ENCODE results near the gene KLHL22.
A peak's percentile ranks its signal among the peaks of the same experiment; 100 is the strongest.

KLHL22 gene

GRCh38 chr22:20525048-20525447, 29.5 kb upstream of the KLHL22 start:
- Histone ChIP-seq H3F3A (ENCODE audit: low read depth) (no peaks in the 10 kb centered on the region), H3K9ac (ENCODE audit: low read depth, low read length, poor library complexity, severe bottlenecking) (no peak overlapping the region), H3K4me2 (ENCODE audit: low read depth, low read length, poor library complexity, severe bottlenecking) (no peak overlapping the region), H3K9me3 (ENCODE audit: insufficient read depth, low read depth, low read length) (no peaks in the 10 kb centered on the region), H3K4me1 (ENCODE audit: insufficient read depth, low read length, poor library complexity, severe bottlenecking) (peaks cover 15% of the 10 kb centered on the region), H3K4me3 (ENCODE audit: low read length, poor library complexity, severe bottlenecking) (no peak overlapping the region), H3K27me3 (ENCODE audit: insufficient read depth, low read length, poor library complexity, severe bottlenecking) (no peaks in the 10 kb centered on the region), H2AFZ (ENCODE audit: low read length) (no peak overlapping the region), H3K9me2 (replicated peaks; ENCODE audit: low read depth, low read length) (no peaks in the 10 kb centered on the region), H4K20me1 (ENCODE audit: insufficient read depth, low read length, poor library complexity, severe bottlenecking) (peaks cover 62% of the 10 kb centered on the region), H3K79me2 (ENCODE audit: insufficient read depth, low read length) (peaks cover 95% of the 10 kb centered on the region), H3K36me3 (ENCODE audit: insufficient read depth, low read length) (peaks cover 47% of the 10 kb centered on the region; the same call in 1 of the 2 replicates)
- TF ChIP-seq CTCF (conservative IDR thresholded peaks at IDR 0.05; ENCODE audit: low read length) (no peak), EZH2phosphoT487 (IDR thresholded peaks at IDR 0.05; ENCODE audit: borderline replicate concordance) (no peak)

GRCh38 chr22:20524004-20524481, 28.4 kb upstream of the KLHL22 start:
- peaks cover 15% of the 10 kb centered on the region for H3K4me1 ChIP-seq (ENCODE audit: insufficient read depth, low read length, poor library complexity, severe bottlenecking)
- peaks cover 69% of the 10 kb centered on the region for H4K20me1 ChIP-seq (ENCODE audit: insufficient read depth, low read length, poor library complexity, severe bottlenecking)
- no peak overlapping the region for H3K4me3 ChIP-seq (ENCODE audit: low read length, poor library complexity, severe bottlenecking)
- H3K9ac ChIP-seq (ENCODE audit: low read depth, low read length, poor library complexity, severe bottlenecking), result no peak overlapping the region
- peak overlapping the region; percentile 6 for H3K4me2 ChIP-seq (ENCODE audit: low read depth, low read length, poor library complexity, severe bottlenecking)
- no peaks in the 10 kb centered on the region for H3K9me3 ChIP-seq (ENCODE audit: insufficient read depth, low read depth, low read length)
- no peaks in the 10 kb centered on the region for H3K9me2 ChIP-seq (replicated peaks; ENCODE audit: low read depth, low read length)
- peaks cover 51% of the 10 kb centered on the region; the same call in 1 of the 2 replicates for H3K36me3 ChIP-seq (ENCODE audit: insufficient read depth, low read length)
- H3F3A ChIP-seq (ENCODE audit: low read depth), result no peaks in the 10 kb centered on the region
- H3K79me2 ChIP-seq (ENCODE audit: insufficient read depth, low read length), result peaks cover 95% of the 10 kb centered on the region
- no peaks in the 10 kb centered on the region for H3K27me3 ChIP-seq (ENCODE audit: insufficient read depth, low read length, poor library complexity, severe bottlenecking)
- TF ChIP-seq EZH2phosphoT487 (IDR thresholded peaks at IDR 0.05; ENCODE audit: borderline replicate concordance), result no peak
- TF ChIP-seq CTCF (conservative IDR thresholded peaks at IDR 0.05; ENCODE audit: low read length), result no peak
- no peak overlapping the region for H2AFZ ChIP-seq (ENCODE audit: low read length)

- H3K79me2 ChIP-seq (ENCODE audit: insufficient read depth, low read length), result peaks cover 95% of the 10 kb centered on the region
- H3K4me3 ChIP-seq (ENCODE audit: low read length, poor library complexity, severe bottlenecking), result no peak overlapping the region
- no peak for TF ChIP-seq CTCF (conservative IDR thresholded peaks at IDR 0.05; ENCODE audit: low read length)
- no peak for TF ChIP-seq EZH2phosphoT487 (IDR thresholded peaks at IDR 0.05; ENCODE audit: borderline replicate concordance)
- no peaks in the 10 kb centered on the region for H3K9me2 ChIP-seq (replicated peaks; ENCODE audit: low read depth, low read length)
- no peak overlapping the region for H2AFZ ChIP-seq (ENCODE audit: low read length)
- peaks cover 48% of the 10 kb centered on the region; the same call in 1 of the 2 replicates for H3K36me3 ChIP-seq (ENCODE audit: insufficient read depth, low read length)
- H3K27me3 ChIP-seq (ENCODE audit: insufficient read depth, low read length, poor library complexity, severe bottlenecking), result no peaks in the 10 kb centered on the region
- no peaks in the 10 kb centered on the region for H3K9me3 ChIP-seq (ENCODE audit: insufficient read depth, low read depth, low read length)
- H4K20me1 ChIP-seq (ENCODE audit: insufficient read depth, low read length, poor library complexity, severe bottlenecking), result peaks cover 71% of the 10 kb centered on the region
- H3K4me1 ChIP-seq (ENCODE audit: insufficient read depth, low read length, poor library complexity, severe bottlenecking), result peaks cover 15% of the 10 kb centered on the region
- H3F3A ChIP-seq (ENCODE audit: low read depth), result no peaks in the 10 kb centered on the region
- no peak overlapping the region for H3K9ac ChIP-seq (ENCODE audit: low read depth, low read length, poor library complexity, severe bottlenecking)
- peak overlapping the region; percentile 6 for H3K4me2 ChIP-seq (ENCODE audit: low read depth, low read length, poor library complexity, severe bottlenecking)
Measured at GRCh38 chr22:20523086-20523983, 27.7 kb upstream of the KLHL22 start.

Measured in Loucy (cell line).